Smooth muscle cell (in vitro differentiated cells): ENCODE measurements around the gene SGPP2. TPM values are rescaled to one million over a fixed set of nuclear protein-coding genes. Genes with fewer than 3 reads are reported as not detected.

Experiments used
- DNase-seq: peaks from one replicate; lab custom pipeline; 2025; ENCODE audit not compliant: unreplicated experiment; lab: John Stamatoyannopoulos, UW
- H2AFZ ChIP-seq: fragments of 200-600 bp; sonication (generic); 2 replicates; pipeline ENCODE4 v1.6.0; 2016; ENCODE audit warnings: antibody characterized with exemption, low read depth, mild to moderate bottlenecking
- H3F3A ChIP-seq: fragments of 200-600 bp; sonication (generic); 2 replicates; pipeline ENCODE4 v1.6.0; 2017; ENCODE audit warnings: antibody characterized with exemption, low read depth
- H3K27ac ChIP-seq: fragments of 200-600 bp; sonication (generic); 2 replicates; pipeline ENCODE4 v1.5.1; 2016; ENCODE audit warnings: low read depth, mild to moderate bottlenecking
- H3K27me3 ChIP-seq: fragments of 200-600 bp; sonication (generic); 2 replicates; pipeline ENCODE4 v1.6.1; 2016; ENCODE audit warnings: low read depth, mild to moderate bottlenecking
- H3K36me3 ChIP-seq: fragments of 200-600 bp; sonication (generic); 2 replicates; pipeline ENCODE4 v1.5.1; 2016; ENCODE audit warnings: low read depth
- H3K4me1 ChIP-seq: fragments of 200-600 bp; sonication (generic); 2 replicates; pipeline ENCODE4 v1.5.1; 2016; ENCODE audit warnings: low read depth
- H3K4me2 ChIP-seq: fragments of 200-600 bp; sonication (generic); 2 replicates; pipeline ENCODE4 v1.6.0; 2016; ENCODE audit warnings: mild to moderate bottlenecking
- H3K4me3 ChIP-seq: fragments of 200-600 bp; sonication (generic); 2 replicates; pipeline ENCODE4 v1.5.1; 2016; ENCODE audit warnings: mild to moderate bottlenecking
- H3K79me2 ChIP-seq: fragments of 200-600 bp; sonication (generic); 2 replicates; pipeline ENCODE4 v1.6.0; 2016; ENCODE audit warnings: low read depth, mild to moderate bottlenecking
- H3K9ac ChIP-seq: fragments of 200-600 bp; sonication (generic); 2 replicates; pipeline ENCODE4 v1.6.0; 2016; ENCODE audit warnings: low read depth
- H3K9me3 ChIP-seq: fragments of 200-600 bp; sonication (generic); replicated peaks from 2 replicates; pipeline ENCODE4 v1.5.1; 2016; ENCODE audit warnings: low read depth
- H4K20me1 ChIP-seq: fragments of 200-600 bp; sonication (generic); 2 replicates; pipeline ENCODE4 v1.6.0; 2016; ENCODE audit warnings: low read depth
- WGBS: methylation state at CpG from one replicate; pipeline ENCODE4 v1.1.7; 2016; ENCODE audit warnings: low lambda C conversion rate; 5-methylcytosine and 5-hydroxymethylcytosine counted together
- polyA plus RNA-seq: library from polyadenylated mRNA; unstranded; fragments of >200 nt; fragmentation: Nextera tagmentation; extraction: Ambion mirVana; gene quantifications from 2 replicates; pipeline ENCODE4 v1.2.1, GENCODE V29; 2016
- total RNA-seq: library from RNA; depleted of rRNA; stranded (reverse); fragments of >200 nt; gene quantifications from 2 replicates; pipeline ENCODE4 v1.2.3, GENCODE V29; 2014
- TF ChIP-seq, protein P1 (sequence below): fragments of 200-600 bp; sonication (generic); IDR thresholded peaks from 2 replicates; pipeline ENCODE4 v1.5.1; 2017; ENCODE audit warnings: borderline replicate concordance, mild to moderate bottlenecking, antibody characterized with exemption; ENCODE audit not compliant: insufficient read depth, poor library complexity, severe bottlenecking

SGPP2 gene
- total and polyA plus RNA-seq, 2 experiments from 2014 or later: 0.66 to 1.4 TPM

- Histone ChIP-seq H3K9me3 (no peaks in the 10 kb centered on the region), H2AFZ (no peak overlapping the region), H3K36me3 (no peaks in the 10 kb centered on the region), H4K20me1 (no peaks in the 10 kb centered on the region), H3K27me3 (peaks cover 6% of the 10 kb centered on the region), H3K4me1 (no peaks in the 10 kb centered on the region), H3K4me3 (no peak overlapping the region), H3K27ac (no peak overlapping the region), H3F3A (no peaks in the 10 kb centered on the region), H3K4me2 (no peak overlapping the region), H3K79me2 (no peaks in the 10 kb centered on the region), H3K9ac (no peak overlapping the region)
- DNase-seq: no peak
- TF ChIP-seq, protein P1, sequence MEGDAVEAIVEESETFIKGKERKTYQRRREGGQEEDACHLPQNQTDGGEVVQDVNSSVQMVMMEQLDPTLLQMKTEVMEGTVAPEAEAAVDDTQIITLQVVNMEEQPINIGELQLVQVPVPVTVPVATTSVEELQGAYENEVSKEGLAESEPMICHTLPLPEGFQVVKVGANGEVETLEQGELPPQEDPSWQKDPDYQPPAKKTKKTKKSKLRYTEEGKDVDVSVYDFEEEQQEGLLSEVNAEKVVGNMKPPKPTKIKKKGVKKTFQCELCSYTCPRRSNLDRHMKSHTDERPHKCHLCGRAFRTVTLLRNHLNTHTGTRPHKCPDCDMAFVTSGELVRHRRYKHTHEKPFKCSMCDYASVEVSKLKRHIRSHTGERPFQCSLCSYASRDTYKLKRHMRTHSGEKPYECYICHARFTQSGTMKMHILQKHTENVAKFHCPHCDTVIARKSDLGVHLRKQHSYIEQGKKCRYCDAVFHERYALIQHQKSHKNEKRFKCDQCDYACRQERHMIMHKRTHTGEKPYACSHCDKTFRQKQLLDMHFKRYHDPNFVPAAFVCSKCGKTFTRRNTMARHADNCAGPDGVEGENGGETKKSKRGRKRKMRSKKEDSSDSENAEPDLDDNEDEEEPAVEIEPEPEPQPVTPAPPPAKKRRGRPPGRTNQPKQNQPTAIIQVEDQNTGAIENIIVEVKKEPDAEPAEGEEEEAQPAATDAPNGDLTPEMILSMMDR: no peak
- WGBS: 88% methylated on average over 4 of the region's 4 CpGs
These were observed 41.1 kb upstream of the SGPP2 start for GRCh38 chr2:222383255-222383654.

GRCh38 chr2:222391743-222392285 is 32.5 kb upstream of the SGPP2 start:
- Histone ChIP-seq H3K9ac (no peak overlapping the region), H3F3A (no peaks in the 10 kb centered on the region), H3K4me2 (no peak overlapping the region), H3K27ac (no peak overlapping the region), H3K4me3 (no peak overlapping the region), H3K36me3 (no peaks in the 10 kb centered on the region), H3K9me3 (no peaks in the 10 kb centered on the region), H2AFZ (no peak overlapping the region), H3K79me2 (no peaks in the 10 kb centered on the region), H4K20me1 (no peaks in the 10 kb centered on the region), H3K4me1 (no peaks in the 10 kb centered on the region), H3K27me3 (peaks cover 3% of the 10 kb centered on the region)
- TF ChIP-seq, protein P1: no peak
- no peak for DNase-seq
- 91% methylated on average over 6 of the region's 6 CpGs for WGBS

- H3K79me2 ChIP-seq: no peaks in the 10 kb centered on the region
- DNase-seq: no peak
- WGBS: 49% methylated on average over 4 of the region's 4 CpGs
- H3K27ac ChIP-seq: no peak overlapping the region
- H3K4me3 ChIP-seq: no peak overlapping the region
- H3K4me1 ChIP-seq: no peaks in the 10 kb centered on the region
- H2AFZ ChIP-seq: no peak overlapping the region
- TF ChIP-seq, protein P1: no peak
- H4K20me1 ChIP-seq: no peaks in the 10 kb centered on the region
- no peaks in the 10 kb centered on the region for H3K36me3 ChIP-seq
- H3F3A ChIP-seq: no peaks in the 10 kb centered on the region
- no peak overlapping the region for H3K4me2 ChIP-seq
- H3K9ac ChIP-seq: no peak overlapping the region
- no peaks in the 10 kb centered on the region for H3K27me3 ChIP-seq
- H3K9me3 ChIP-seq: no peaks in the 10 kb centered on the region
These were observed 30.5 kb upstream of the SGPP2 start for GRCh38 chr2:222393733-222394267.

- Histone ChIP-seq H3F3A (no peaks in the 10 kb centered on the region), H3K27ac (no peak overlapping the region), H3K4me3 (no peak overlapping the region), H3K9me3 (no peaks in the 10 kb centered on the region), H3K9ac (no peak overlapping the region), H2AFZ (no peak overlapping the region), H3K36me3 (no peaks in the 10 kb centered on the region), H3K4me2 (no peak overlapping the region), H3K27me3 (no peaks in the 10 kb centered on the region), H3K79me2 (no peaks in the 10 kb centered on the region), H4K20me1 (no peaks in the 10 kb centered on the region), H3K4me1 (no peaks in the 10 kb centered on the region)
- TF ChIP-seq, protein P1: no peak
- no peak for DNase-seq
- 94% methylated on average over 1 of the region's 1 CpG for WGBS
These were observed 25.9 kb upstream of the SGPP2 start for GRCh38 chr2:222398446-222398885.
